Kidney (tissue), 14 donors: Measurements from ENCODE around the gene SLC22A15. TPM values are rescaled to one million over a fixed set of nuclear protein-coding genes. Genes with fewer than 3 reads are reported as not detected.
A peak's percentile ranks its signal among the peaks of the same experiment; 100 is the strongest.

ENCODE experiments used
- DNase-seq, 5 donors: peaks; one replicate each; pipeline ENCODE4 v3.0.0-alpha.2; 2013 to 2020
- FAIRE-seq: peaks from 2 replicates; lab custom pipeline; 2012; peaks lifted over from hg19 to GRCh38; lab: Jason Lieb, UNC
- H3K27ac ChIP-seq, 2 donors: one replicate each; pipeline ENCODE4 v1.7.0; 2013; ENCODE audit warnings: low read depth in 2 of 2, low read length in 2 of 2, inconsistent platforms in 1 of 2
- H3K27me3 ChIP-seq: one replicate; pipeline ENCODE4 v1.7.1; 2013; ENCODE audit warnings: low read length, inconsistent platforms; ENCODE audit not compliant: control insufficient read depth, insufficient read depth
- H3K36me3 ChIP-seq, 3 donors: one replicate each; pipeline versions ENCODE4 v1.7.0 to v1.7.1; 2013; ENCODE audit warnings: low read length in 3 of 3, control low read depth in 1 of 3, inconsistent platforms in 1 of 3; ENCODE audit not compliant: insufficient read depth in 3 of 3, control insufficient read depth in 2 of 3
- H3K4me1 ChIP-seq, 3 donors: one replicate each; pipeline versions ENCODE4 v1.7.0 to v1.7.1; 2013; ENCODE audit warnings: low read length in 3 of 3, inconsistent platforms in 1 of 3, low read depth in 1 of 3; ENCODE audit not compliant: control insufficient read depth in 2 of 3, insufficient read depth in 2 of 3
- H3K4me3 ChIP-seq, 3 donors: one replicate each; pipeline versions ENCODE4 v1.7.0 to v1.8.1; 2013; ENCODE audit warnings: low read length in 3 of 3, control low read depth in 1 of 3, inconsistent platforms in 1 of 3
- H3K9ac ChIP-seq, 3 donors: one replicate each; pipeline versions ENCODE4 v1.7.0 to v1.7.1; 2013; ENCODE audit warnings: low read length in 3 of 3, control low read depth in 1 of 3, inconsistent platforms in 1 of 3
- H3K9me3 ChIP-seq, 3 donors: one replicate each; pipeline versions ENCODE4 v1.7.0 to v1.7.1; 2013; ENCODE audit warnings: low read length in 3 of 3, control low read depth in 1 of 3, inconsistent platforms in 1 of 3; ENCODE audit not compliant: control insufficient read depth in 2 of 3, insufficient read depth in 1 of 3
- intact Hi-C: fragments of 100-400 bp; cut with DNase I; formaldehyde crosslinking; loops from one replicate; pipeline ENCODE4 v1.11.1; 2022
- polyA plus RNA-seq: library from polyadenylated mRNA; stranded (reverse); fragments of 350-450 nt; fragmentation: Illumina TruSeq; extraction: RNeasy Lipid Tissue Mini Kit (QIAGEN cat#74804); gene quantifications from one replicate; pipeline ENCODE4 v1.2.3, GENCODE V29; 2014; ENCODE audit warnings: low read depth, low replicate concordance; ENCODE audit not compliant: insufficient read depth
- total RNA-seq: library from RNA; stranded (reverse); fragmentation: NEBNext Ultra II Directional; extraction: Animal tissue kit (Norgen Biotek cat#: 25700); gene quantifications from one replicate; pipeline ENCODE4 v1.2.1, GENCODE V29; 2021
- TF ChIP-seq, protein P1 (sequence below): IDR thresholded peaks from 3 replicates; pipeline ENCODE4 v1.5.1; 2012; ENCODE audit warnings: mild to moderate bottlenecking, moderate library complexity, borderline replicate concordance; ENCODE audit not compliant: insufficient read depth; ENCODE audit errors: extremely low read depth
- donor health status: control.
- donor health status: control.
- donor health status: control.
- donor health status: control.
- donor health status: control.
- donor health status: DM: yes; HTN: yes; CAD: no.
- donor health status: Normal renal cell carcinoma (clear cell type).

Gene SLC22A15
- total and polyA plus RNA-seq, 2 donors from 2014 or later, result 3.5 to 9.8 TPM

DNA sequence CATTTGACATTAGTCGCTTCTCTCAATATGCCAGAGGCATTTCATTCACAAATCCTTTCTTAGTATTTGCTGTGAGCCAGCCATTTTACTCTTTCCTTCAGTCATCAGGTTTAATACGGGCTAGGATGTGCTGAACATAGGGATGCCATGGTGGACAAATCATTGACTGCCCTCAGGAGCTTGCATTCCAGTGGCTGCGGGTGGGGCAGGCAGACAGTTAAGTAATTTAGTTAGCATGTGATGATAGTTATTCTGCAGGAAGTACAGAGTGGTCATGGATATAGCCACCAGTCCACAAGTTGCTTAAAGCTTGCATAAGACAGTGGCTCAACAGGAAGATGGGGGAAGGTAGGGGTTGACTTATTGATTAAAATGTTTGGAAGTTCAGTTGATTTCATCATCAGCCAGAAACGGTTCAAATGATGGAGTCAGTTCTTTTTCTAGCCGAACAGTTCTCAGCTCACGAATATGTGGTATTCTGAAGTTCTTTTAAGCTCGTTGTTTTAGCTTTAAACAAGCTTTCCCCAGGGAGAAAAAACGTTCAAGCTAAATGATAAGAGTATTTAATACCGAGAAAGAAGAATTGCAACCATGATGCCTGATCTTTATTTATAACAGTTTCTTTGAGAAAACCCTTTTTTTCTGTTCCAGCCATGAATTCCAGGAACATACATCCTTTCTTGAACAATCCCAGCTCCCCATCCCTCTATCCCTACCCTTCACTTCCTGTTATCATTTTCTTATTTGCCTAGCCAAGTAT lies 1.4 kb downstream of the SLC22A15 start:
- peaks cover 0 to 3% (median 0%) of the 10 kb centered on the region in 3 donors for H3K4me1 ChIP-seq
- no peaks in the 10 kb centered on the region for H3K9me3 ChIP-seq
- intact Hi-C loops, result no loop called here
- peak overlapping the region in 2 of 3 donors; percentile 61 to 76 for H3K4me3 ChIP-seq
- H3K27ac ChIP-seq, result peak overlapping the region in 1 of 2 donors; percentile 80
- TF ChIP-seq, protein P1, sequence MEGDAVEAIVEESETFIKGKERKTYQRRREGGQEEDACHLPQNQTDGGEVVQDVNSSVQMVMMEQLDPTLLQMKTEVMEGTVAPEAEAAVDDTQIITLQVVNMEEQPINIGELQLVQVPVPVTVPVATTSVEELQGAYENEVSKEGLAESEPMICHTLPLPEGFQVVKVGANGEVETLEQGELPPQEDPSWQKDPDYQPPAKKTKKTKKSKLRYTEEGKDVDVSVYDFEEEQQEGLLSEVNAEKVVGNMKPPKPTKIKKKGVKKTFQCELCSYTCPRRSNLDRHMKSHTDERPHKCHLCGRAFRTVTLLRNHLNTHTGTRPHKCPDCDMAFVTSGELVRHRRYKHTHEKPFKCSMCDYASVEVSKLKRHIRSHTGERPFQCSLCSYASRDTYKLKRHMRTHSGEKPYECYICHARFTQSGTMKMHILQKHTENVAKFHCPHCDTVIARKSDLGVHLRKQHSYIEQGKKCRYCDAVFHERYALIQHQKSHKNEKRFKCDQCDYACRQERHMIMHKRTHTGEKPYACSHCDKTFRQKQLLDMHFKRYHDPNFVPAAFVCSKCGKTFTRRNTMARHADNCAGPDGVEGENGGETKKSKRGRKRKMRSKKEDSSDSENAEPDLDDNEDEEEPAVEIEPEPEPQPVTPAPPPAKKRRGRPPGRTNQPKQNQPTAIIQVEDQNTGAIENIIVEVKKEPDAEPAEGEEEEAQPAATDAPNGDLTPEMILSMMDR, result no peak
- no peaks in the 10 kb centered on the region for H3K36me3 ChIP-seq
- DNase-seq (peak in 1 of 5 donors; percentile 7), FAIRE-seq (no peak)
- H3K27me3 ChIP-seq, result no peaks in the 10 kb centered on the region
- H3K9ac ChIP-seq, result no peak overlapping the region

DNA sequence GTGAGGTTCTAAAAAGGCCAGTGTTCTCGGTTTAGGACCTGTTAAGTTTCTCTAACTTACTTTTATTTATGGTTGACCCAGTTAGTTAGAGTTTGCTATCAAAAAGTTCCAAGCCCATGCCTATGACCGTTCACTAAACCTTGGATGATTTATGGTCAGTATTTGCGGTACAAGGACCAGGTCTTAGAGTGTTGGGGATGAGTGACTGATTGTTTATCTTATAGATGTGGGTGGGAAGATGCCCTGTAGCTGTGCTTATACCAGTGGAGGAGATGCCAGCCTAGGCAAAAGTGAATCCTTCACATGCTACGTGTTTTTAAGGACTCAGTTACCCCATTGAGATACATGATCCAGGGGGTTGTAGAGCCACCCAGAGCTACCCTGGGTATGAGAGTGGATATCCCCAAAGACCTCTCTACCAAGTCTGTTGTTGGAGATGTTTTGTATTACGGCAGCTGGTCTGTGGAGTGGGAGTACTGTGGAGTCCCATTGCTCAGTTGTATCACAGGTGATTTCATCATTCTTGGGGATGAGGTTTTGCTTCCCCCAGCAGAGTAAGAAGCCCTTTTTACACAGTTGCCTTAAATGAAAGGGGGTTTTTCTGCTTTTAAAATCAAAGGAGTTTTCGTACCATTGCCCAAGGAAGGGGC lies 2.1 kb downstream of the SLC22A15 start:
- Histone ChIP-seq H3K4me1 (peaks cover 0 to 3% (median 0%) of the 10 kb centered on the region in 3 donors), H3K27ac (no peak overlapping the region), H3K9ac (no peak overlapping the region), H3K27me3 (no peaks in the 10 kb centered on the region), H3K36me3 (no peaks in the 10 kb centered on the region), H3K4me3 (no peak overlapping the region), H3K9me3 (no peaks in the 10 kb centered on the region)
- TF ChIP-seq, protein P1, result no peak
- DNase-seq, result peak in 1 of 5 donors; percentile 2
- intact Hi-C loops, result no loop called here
- no peak for FAIRE-seq

DNA sequence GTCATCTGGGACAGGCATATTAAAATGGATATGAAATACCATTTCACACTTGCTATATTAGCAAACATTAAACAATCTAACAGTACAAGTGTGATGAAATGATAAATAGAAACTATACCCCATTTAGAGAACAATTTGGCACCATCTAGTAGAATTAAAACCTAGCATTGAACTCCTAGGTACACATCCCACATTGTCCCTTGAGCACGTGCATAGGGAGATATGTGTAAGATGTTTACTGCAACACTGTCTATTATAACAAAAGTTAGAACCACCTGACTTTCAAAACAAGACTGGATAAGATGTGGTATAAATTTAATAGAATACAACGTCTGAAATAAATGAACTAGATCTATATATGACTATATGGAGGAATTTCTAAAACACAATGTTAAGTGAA lies 3.8 kb downstream of the SLC22A15 start:
- Histone ChIP-seq H3K9ac (no peak overlapping the region), H3K27me3 (no peaks in the 10 kb centered on the region), H3K36me3 (no peaks in the 10 kb centered on the region), H3K9me3 (no peaks in the 10 kb centered on the region), H3K27ac (no peak overlapping the region), H3K4me3 (no peak overlapping the region), H3K4me1 (peaks cover 0 to 3% (median 0%) of the 10 kb centered on the region in 3 donors)
- intact Hi-C loops, result loop anchor here (10.0 kb wide), 1 partner anchor 175 kb away; no protein-coding TSS in a partner anchor
- TF ChIP-seq, protein P1, result no peak
- DNase-seq (no peak), FAIRE-seq (no peak)
